ENCODE measurements around the gene FARSA.

GRCh38 chr19:12930002-12930645, 3.4 kb downstream of the FARSA start:
- TF ChIP-seq CTCF (IDR thresholded peaks at IDR 0.05; ENCODE audit: insufficient read depth, low read length, poor library complexity, severe bottlenecking) (no peak), EZH2phosphoT487 (conservative IDR thresholded peaks at IDR 0.05; ENCODE audit: low read length) (no peak)

Measured in SU-DHL-6 (cell line).